DOHH2 (cell line): Measurements from ENCODE around the gene IRF2.

Experiments used
- CTCF ChIP-seq: fragments of 200-600 bp; sonication (generic); IDR thresholded peaks from one replicate; pipeline ENCODE4 v1.5.1; 2014; ENCODE audit warnings: antibody characterized with exemption, mild to moderate bottlenecking, low read depth, low read length; ENCODE audit not compliant: poor library complexity, severe bottlenecking
- EZH2phosphoT487 ChIP-seq: fragments of 200-600 bp; sonication (generic); IDR thresholded peaks from 2 replicates; pipeline ENCODE4 v1.6.1; 2017; ENCODE audit warnings: borderline replicate concordance, mild to moderate bottlenecking, antibody characterized with exemption, low read length, moderate library complexity, mixed read lengths

- TF ChIP-seq CTCF: no peak
- no peak for TF ChIP-seq EZH2phosphoT487
These were observed 18.0 kb downstream of the IRF2 start for GRCh38 chr4:184456337-184456736.
